GM12801 (cell line): ENCODE measurements around the gene EIF4G3.

Experiments
- TF ChIP-seq, protein P1 (sequence below): IDR thresholded peaks from one replicate; pipeline ENCODE4 v1.5.1; 2011; ENCODE audit warnings: control low read depth; ENCODE audit not compliant: insufficient read length; ENCODE audit errors: extremely low read depth

EIF4G3 gene

DNA sequence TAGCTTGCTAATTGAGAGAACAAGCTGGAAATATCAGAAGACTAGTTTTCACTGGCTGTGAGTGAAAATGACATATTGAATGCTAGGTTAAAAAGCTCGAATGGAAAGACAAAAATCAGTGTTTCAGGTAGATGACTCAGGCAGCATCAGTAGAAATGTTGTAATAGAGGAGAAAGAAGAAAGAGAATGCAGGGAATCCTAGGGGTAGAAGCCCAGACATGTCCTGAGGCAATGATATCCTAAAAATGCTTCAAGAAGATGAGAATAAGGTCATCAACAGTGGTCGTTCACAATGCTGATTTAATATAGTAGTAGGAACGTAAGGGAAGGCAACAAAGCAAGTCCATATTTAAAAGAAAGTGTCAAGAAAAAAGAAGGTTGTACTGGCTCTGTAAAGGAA is 292.9 kb downstream of the EIF4G3 start:
- TF ChIP-seq, protein P1, sequence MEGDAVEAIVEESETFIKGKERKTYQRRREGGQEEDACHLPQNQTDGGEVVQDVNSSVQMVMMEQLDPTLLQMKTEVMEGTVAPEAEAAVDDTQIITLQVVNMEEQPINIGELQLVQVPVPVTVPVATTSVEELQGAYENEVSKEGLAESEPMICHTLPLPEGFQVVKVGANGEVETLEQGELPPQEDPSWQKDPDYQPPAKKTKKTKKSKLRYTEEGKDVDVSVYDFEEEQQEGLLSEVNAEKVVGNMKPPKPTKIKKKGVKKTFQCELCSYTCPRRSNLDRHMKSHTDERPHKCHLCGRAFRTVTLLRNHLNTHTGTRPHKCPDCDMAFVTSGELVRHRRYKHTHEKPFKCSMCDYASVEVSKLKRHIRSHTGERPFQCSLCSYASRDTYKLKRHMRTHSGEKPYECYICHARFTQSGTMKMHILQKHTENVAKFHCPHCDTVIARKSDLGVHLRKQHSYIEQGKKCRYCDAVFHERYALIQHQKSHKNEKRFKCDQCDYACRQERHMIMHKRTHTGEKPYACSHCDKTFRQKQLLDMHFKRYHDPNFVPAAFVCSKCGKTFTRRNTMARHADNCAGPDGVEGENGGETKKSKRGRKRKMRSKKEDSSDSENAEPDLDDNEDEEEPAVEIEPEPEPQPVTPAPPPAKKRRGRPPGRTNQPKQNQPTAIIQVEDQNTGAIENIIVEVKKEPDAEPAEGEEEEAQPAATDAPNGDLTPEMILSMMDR: no peak

DNA sequence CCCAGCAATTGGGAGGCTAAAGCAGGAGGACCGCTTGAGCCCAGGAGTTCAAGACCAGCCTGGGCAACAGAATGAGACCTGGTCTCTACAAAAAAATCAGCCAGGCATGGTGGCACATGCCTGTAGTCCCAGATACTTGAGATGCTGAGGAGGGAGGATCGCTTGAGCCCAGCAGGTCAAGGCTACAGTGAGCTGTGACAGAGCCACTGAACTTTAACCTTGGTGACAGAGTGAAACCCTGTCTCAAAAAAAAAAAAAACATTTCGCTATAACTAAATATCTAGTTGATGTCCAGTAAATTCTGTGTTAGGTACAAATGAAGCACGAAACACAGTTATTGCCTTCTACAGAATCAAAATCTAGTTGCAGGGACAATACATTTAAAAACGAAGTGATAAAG is 293.9 kb downstream of the EIF4G3 start:
- TF ChIP-seq, protein P1: no peak

DNA sequence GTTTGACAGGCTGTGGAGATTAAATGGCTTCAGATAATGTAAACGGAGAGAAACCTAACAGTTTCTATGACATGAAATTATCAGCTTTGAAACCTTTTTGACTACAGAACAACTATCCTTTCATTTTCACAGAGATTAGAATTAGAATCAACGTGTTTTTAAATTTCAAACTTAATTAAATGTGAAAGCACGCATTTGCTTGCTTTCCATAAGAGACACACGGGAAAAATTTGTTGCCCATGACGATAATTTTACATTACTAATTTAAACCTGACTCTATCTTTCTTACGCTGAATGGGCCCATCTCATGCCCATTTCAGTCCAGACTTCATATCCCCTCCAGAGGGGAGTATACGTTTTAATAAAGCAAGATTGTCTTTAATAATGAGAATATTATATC is 297.9 kb downstream of the EIF4G3 start:
- TF ChIP-seq, protein P1: no peak

DNA sequence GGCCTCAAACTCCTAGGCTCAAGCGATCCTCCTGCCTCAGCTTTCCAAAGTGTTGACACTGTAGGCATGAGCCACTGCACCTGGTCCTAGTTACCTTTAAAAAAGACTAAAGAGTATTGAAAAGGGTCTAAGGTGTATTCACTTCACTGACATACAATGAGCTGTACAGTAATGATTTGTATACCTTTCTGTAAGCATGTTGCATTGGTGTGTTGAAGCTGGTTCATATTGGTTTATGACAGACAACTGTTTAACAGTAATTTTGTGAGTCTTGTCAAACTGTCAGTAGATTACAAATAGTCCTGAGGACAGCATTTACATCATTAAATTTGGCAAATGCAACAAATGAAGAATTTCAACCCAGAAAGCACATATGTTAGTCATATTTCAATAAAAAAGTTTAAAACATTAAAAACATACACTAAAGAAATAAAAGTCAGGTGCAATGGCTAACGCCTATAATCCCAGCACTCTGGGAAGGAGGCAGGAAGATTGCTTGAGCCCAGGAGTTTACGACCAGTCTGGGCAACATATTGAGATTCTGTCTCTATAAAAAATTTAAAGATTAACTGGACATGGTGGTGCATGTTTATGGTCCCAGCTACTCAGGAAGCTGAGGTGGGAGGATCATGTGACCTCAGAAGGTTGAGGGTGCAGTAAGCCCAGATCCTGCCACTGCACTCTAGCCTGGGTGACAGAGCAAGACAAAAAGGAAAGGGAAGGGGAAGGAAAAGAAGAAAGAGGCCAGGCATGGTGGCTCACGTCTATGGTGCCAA is 301.3 kb downstream of the EIF4G3 start:
- TF ChIP-seq, protein P1: no peak

DNA sequence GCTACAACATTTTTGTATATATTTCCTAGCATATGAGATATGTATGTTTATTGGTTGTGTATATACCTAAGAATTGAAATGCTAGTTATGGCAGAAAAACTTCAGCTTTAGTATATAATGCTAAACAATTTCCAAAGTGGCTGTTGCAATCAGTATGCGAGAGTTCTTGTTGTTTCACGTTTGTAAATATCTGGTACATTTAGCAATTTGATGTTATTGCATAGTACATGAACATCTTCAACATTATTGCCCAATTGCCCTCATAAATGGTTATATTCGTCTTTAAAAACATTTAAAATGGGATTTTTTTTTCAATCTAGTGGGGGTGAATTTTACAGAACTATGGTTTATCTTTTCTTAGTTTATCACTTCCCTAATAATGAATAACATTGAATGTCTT is 303.4 kb downstream of the EIF4G3 start:
- TF ChIP-seq, protein P1: no peak

DNA sequence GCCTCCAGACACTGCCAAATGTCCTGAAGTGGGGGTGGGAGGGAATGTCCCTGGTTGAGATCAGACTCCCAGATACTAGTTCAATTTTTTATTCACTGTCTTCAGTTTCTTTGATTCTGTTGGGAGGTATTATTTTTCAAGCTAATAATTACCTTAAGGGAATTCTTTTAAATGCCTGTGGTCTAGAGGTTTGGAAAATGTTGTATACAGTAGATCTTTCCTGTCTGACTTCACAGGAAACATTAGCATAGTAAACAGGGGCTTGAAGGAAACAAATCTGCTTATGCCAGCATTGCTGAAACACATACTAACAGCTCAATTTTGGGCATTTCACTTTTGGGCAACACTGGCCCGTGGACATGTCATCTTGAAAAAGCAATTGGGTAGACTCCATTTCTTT is 305.3 kb downstream of the EIF4G3 start:
- TF ChIP-seq, protein P1: no peak

DNA sequence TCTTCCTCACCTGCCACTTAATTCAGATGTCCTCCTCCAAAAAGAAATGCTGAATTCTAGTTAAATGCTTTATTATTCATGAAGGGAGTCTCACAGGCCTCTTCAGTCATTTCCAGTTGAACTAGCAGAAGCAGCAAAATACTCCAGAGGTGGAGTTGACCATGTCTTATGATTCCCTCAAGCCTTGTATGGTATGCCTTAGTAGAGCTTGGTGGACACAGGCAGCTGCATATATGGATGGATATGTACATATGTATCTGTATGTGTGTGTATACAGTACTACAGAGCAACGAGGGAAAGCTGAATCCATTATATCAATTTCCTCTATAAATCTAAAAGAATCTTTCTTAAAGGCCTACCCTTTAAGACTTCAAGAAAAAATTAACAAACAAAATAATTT is 306.0 kb downstream of the EIF4G3 start:
- TF ChIP-seq, protein P1: no peak

DNA sequence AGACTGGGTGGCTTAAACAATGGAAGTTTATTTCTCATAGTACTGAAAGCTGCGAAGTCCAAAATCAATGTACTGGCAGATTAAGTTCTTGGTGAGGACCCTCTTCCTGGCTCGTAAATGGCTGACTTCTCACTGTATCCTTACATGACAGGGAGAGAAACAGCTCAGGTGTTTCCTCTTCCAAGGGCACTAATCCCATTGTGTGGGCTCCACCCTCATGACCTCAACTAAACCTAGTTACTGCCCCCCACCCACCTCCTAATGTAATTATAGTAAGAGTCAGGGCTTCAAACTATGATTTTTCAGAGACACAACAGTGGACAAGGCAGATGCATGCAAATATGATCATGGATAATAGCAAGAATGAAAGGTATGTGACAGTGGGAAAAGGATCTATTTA is 308.4 kb downstream of the EIF4G3 start:
- TF ChIP-seq, protein P1: no peak
